GM12873 (cell line): ENCODE data around the gene PPP4R3A.

Source experiments
- TF ChIP-seq, protein P1 (sequence below): IDR thresholded peaks from 2 replicates; pipeline ENCODE4 v1.5.1; 2012; ENCODE audit warnings: low read depth, mild to moderate bottlenecking, moderate library complexity, low read length, control low read depth; ENCODE audit not compliant: insufficient read depth; ENCODE audit errors: missing control alignments

PPP4R3A gene

GRCh38 chr14:91454580-91454979, 55.5 kb downstream of the PPP4R3A start:
- TF ChIP-seq, protein P1, sequence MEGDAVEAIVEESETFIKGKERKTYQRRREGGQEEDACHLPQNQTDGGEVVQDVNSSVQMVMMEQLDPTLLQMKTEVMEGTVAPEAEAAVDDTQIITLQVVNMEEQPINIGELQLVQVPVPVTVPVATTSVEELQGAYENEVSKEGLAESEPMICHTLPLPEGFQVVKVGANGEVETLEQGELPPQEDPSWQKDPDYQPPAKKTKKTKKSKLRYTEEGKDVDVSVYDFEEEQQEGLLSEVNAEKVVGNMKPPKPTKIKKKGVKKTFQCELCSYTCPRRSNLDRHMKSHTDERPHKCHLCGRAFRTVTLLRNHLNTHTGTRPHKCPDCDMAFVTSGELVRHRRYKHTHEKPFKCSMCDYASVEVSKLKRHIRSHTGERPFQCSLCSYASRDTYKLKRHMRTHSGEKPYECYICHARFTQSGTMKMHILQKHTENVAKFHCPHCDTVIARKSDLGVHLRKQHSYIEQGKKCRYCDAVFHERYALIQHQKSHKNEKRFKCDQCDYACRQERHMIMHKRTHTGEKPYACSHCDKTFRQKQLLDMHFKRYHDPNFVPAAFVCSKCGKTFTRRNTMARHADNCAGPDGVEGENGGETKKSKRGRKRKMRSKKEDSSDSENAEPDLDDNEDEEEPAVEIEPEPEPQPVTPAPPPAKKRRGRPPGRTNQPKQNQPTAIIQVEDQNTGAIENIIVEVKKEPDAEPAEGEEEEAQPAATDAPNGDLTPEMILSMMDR: no peak

GRCh38 chr14:91454155-91454554, 56.0 kb downstream of the PPP4R3A start:
- TF ChIP-seq, protein P1: no peak

DNA sequence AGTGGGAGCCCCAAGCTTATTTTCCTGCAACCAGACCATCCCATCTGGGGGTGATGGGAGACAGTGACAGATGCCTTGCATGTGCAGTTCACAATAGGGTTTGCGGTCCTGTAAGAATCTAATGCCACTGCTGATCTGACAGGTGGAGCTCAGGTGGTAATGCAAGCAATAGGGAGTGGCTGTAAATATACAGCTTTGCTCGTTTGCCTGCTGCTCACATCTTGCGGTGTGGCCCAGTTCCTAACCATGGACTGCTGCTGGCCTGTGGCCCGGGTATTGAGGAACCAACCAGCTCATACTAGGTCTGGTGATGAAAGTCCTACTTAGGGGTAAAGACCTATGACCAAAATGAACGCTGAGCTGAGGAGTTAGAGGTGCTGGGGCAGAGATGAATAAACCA, 56.4 kb downstream of the PPP4R3A start:
- TF ChIP-seq, protein P1: no peak

GRCh38 chr14:91444335-91445020, 65.6 kb downstream of the PPP4R3A start:
- TF ChIP-seq, protein P1: no peak

- TF ChIP-seq, protein P1: peak; percentile 37
Measured at GRCh38 chr14:91439345-91439744, 70.8 kb downstream of the PPP4R3A start.

- TF ChIP-seq, protein P1: no peak
Measured at GRCh38 chr14:91438845-91439244, 71.3 kb downstream of the PPP4R3A start.

GRCh38 chr14:91429385-91429784, 80.7 kb downstream of the PPP4R3A start:
- TF ChIP-seq, protein P1: no peak
